GM12872 (cell line): ENCODE data around the gene SEMA6C.

ENCODE experiments used
- TF ChIP-seq, protein P1 (sequence below): IDR thresholded peaks from 3 replicates; pipeline ENCODE4 v1.5.1; 2011; ENCODE audit warnings: low read depth, mild to moderate bottlenecking, low read length, moderate library complexity; ENCODE audit not compliant: insufficient read depth

The SEMA6C gene

DNA sequence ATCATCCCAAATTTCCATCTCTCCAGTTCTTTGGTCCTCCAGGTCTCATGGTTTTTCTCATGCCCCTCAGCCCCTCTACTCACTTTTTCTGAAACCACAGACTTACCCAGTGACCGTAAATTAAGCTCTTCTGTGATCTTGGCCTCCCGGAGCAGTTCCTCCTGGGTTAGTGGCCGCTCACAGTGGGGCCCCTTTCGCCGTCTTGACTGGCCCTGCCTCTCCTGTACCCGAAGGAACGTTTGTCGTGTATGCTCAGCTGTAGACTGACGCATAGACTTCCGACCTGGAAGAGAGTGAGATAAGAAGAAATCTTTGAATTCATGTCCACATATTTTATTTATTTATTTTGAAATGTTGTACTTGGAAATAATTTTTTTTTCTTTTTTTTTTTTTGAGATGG lies 37.8 kb upstream of the SEMA6C start:
- TF ChIP-seq, protein P1, sequence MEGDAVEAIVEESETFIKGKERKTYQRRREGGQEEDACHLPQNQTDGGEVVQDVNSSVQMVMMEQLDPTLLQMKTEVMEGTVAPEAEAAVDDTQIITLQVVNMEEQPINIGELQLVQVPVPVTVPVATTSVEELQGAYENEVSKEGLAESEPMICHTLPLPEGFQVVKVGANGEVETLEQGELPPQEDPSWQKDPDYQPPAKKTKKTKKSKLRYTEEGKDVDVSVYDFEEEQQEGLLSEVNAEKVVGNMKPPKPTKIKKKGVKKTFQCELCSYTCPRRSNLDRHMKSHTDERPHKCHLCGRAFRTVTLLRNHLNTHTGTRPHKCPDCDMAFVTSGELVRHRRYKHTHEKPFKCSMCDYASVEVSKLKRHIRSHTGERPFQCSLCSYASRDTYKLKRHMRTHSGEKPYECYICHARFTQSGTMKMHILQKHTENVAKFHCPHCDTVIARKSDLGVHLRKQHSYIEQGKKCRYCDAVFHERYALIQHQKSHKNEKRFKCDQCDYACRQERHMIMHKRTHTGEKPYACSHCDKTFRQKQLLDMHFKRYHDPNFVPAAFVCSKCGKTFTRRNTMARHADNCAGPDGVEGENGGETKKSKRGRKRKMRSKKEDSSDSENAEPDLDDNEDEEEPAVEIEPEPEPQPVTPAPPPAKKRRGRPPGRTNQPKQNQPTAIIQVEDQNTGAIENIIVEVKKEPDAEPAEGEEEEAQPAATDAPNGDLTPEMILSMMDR: no peak

DNA sequence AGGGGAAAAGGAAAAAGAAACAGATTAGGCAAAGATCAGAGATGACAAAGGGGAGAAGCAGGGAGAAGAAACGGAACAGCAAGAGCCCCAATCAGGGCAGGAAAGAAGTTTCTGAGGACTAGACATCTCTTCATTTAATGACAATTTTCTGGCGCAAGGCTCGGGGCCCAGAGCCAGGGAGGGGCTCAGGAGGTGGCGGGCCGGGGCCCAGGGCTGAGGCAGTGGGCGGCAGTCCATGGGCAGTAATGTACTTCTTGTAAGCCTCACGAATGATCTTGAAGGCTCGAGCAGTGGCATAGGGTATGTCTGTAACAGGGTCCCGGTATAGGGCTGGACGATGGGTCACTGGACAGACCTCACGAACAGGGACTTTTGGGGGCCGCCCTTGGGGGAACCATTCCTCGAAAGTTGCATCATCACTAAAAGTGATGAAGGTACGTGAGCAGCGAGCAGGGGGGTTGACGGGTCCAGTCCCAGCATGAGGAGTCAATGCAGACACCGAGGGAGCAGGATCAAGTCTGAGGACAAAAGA lies 30.1 kb upstream of the SEMA6C start:
- TF ChIP-seq, protein P1: no peak

DNA sequence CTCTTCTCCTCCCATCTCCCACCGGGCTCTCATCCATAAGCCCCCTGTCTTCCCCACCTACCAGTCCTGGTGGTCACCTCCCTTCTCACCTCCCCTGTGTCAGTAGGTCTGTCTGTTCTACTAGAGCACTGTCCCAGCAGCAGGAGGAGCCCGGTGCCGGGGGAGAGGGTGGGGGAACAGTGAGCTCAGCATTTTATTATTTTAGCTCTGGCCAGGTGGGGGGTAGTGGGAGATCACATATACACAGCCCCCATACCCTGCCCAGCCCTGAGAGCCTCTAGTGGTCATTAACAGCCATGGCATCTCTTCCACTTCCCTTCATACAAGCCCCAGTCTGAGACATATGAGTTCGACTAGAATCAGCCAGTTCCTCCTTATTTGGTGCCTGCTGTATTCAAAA lies 29.4 kb upstream of the SEMA6C start, which contains the start of gene TMOD4:
Gene TMOD4, minus strand, starts transcription at position 119 of the 400 bp plus-strand sequence. CDS start 1,106 bp downstream, outside the sequence.
- TF ChIP-seq, protein P1: peak; percentile 71

DNA sequence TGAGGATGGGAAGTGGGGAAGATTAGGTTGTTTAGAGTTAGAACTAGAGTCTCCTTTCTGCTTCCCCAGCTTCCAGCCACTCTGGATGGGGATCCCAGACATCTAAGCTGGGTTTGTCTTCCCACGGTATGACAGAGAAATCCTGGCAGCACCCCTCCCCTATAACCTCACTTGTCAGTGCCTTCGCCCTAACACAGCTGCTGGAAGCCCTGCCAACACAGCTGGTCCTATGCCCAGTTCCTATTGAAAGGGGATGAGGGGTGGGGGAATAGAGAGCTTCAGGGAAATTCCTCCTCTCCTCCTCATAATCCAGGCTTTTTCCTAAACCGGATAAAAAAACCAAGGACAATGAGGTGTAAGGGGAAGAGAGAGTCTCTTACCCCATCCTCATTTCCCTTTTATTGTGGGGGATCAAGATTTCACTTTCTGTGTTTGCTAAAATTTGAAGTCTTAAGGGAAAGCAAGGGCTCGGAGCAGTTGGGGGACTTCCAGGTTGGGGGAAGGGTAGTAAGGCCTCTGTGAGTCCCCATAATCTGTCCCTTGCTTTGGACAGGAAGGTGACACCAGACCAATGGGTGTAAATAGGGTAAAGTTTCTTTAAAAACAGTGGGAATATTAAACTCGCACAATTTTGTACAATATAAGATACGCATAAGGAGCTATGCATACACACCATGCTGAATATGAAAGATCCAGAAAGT lies 28.8 kb upstream of the SEMA6C start:
- TF ChIP-seq, protein P1: no peak

DNA sequence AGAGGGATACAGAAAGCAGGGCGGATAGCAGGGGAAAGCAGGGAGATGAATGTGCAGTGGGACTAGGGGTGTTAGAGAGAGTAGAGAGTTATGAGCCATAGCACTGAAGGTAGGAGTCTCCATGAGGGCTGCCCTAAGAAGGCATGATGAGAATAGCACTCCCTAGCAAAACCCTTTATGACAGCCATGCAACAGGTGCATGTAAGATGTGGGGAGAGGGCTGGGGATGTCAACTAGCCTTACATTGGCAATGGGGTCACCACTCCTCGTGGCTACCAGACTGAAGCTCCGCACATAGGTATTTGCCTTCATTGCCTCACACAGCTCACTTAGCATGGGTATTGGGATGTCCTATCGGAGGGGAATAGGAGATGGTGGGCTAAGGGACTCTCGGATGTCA lies 24.8 kb upstream of the SEMA6C start:
- TF ChIP-seq, protein P1: no peak

DNA sequence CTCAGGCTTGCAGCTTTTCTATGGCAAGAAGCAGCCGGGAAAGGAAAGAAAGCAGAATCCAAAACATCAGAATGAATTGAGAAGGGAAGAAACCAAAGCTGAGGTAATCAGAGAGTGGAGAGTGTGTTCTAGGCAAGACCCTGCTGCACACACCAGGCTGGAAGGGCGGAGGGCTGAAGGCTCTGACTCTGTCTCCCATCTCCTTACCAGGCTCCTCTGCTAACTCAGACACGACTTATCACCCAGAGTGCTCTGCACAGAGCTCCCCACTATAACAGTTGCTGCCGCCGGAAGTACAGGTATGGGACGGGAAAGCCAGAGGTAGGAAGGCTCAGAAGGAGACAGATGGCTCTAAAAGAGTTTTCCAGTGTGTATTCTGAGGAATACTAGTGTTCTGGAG lies 20.7 kb upstream of the SEMA6C start:
- TF ChIP-seq, protein P1: no peak

DNA sequence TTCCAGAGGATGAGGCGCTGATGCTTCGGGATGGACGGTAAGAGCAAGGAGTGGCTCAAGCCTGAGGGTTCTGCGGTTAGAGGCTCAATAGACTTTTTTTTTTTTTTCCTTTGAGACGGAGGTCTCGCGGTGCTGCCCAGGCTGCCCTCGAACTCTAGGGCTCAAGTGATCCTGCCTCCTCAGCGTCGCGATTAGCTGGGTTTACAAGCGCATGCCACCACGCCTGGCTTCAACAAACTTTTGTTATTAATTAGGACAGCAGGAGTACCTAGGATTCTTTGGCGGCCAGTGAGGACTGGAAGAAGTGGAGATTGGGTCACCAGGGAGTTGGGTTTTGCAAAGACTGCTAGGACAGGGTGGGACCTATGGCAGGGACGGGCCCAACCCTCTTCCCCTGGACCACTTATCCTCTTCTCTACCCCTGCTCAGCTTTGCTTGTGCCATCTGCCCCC lies 20.1 kb upstream of the SEMA6C start:
- TF ChIP-seq, protein P1: no peak
